HepG2 (cell line): Measurements from ENCODE around the gene LAMC3. TPM values are rescaled to one million over a fixed set of nuclear protein-coding genes. Genes with fewer than 3 reads are reported as not detected.

ENCODE experiments used
- ATAC-seq: fragments of 200-7000 bp; cut with Tn5 transposase; 3 replicates; pipeline ENCODE4 v1.9.1; 2020; ENCODE audit warnings: mild to moderate bottlenecking, moderate library complexity
- BruUV-seq: library from RNA; stranded (reverse); fragments of 400-500 nt; replicated peaks from 2 replicates; lab custom pipeline; 2021; lab: Mats Ljungman, UMichigan
- CTCF ChIA-PET: fragments of 300-600 bp; formaldehyde crosslinking; extraction: SDS; loops from one replicate; lab custom pipeline; 2021; ENCODE audit warnings: low total read pairs, inconsistent platforms, low intra/inter-chr PET ratio; lab: Yijun Ruan, JAX
- POLR2A ChIA-PET: fragments of 350-600 bp; sonication (Branson Sonifier 250); formaldehyde crosslinking; loops from one replicate; lab custom pipeline; 2020; ENCODE audit warnings: antibody characterized with exemption, inconsistent platforms; lab: Yijun Ruan, JAX
- DNase-seq: peaks from one replicate; pipeline ENCODE4 v3.0.0-alpha.2; 2015; ENCODE audit warnings: low spot score
- FAIRE-seq: peaks from 3 replicates; lab custom pipeline; 2011; peaks lifted over from hg19 to GRCh38; lab: Jason Lieb, UNC
- H2AFZ ChIP-seq: one replicate; pipeline ENCODE4 v1.6.1; 2011; ENCODE audit warnings: low read length, inconsistent platforms
- H3K27ac ChIP-seq: fragments of 300-600 bp; 3 replicates; pipeline ENCODE4 v1.8.0; 2011; ENCODE audit warnings: mixed run types, mild to moderate bottlenecking, mixed read lengths, low read length, inconsistent platforms; ENCODE audit not compliant: insufficient read depth; ENCODE audit errors: extremely low read length
- H3K27me3 ChIP-seq, 2 experiments: fragments of 200-600 bp in 1 of 2; 2 replicates in 1 of 2; 3 replicates in 1 of 2; pipeline versions ENCODE4 v1.6.0 to v1.8.0; 2011; ENCODE audit warnings: low read length in 2 of 2, mild to moderate bottlenecking in 2 of 2, moderate library complexity in 2 of 2, inconsistent platforms in 1 of 2; ENCODE audit not compliant: insufficient read depth in 2 of 2, control insufficient read depth in 1 of 2
- H3K36me3 ChIP-seq, 2 experiments: fragments of 200-600 bp in 1 of 2; replicated peaks in 1 of 2; 2 replicates in 1 of 2; 3 replicates in 1 of 2; pipeline versions ENCODE4 v1.5.1 to v1.8.0; 2011; ENCODE audit warnings: low read length in 2 of 2, inconsistent platforms in 1 of 2; ENCODE audit not compliant: insufficient read depth in 2 of 2, control insufficient read depth in 1 of 2
- H3K4me1 ChIP-seq: 2 replicates; pipeline ENCODE4 v1.5.1; 2012; ENCODE audit warnings: low read length, inconsistent platforms; ENCODE audit not compliant: insufficient read depth
- H3K4me2 ChIP-seq: 2 replicates; pipeline ENCODE4 v1.6.0; 2011; ENCODE audit warnings: low read depth, low read length, inconsistent platforms
- H3K4me3 ChIP-seq, 3 experiments: fragments of 200-600 bp in 1 of 3; sonication (generic), shearing (Covaris generic) in 1 of 3; replicated peaks in 1 of 3; 2 replicates each; pipeline ENCODE4 v1.5.1; 2011 to 2016; ENCODE audit warnings: low read length in 3 of 3, inconsistent platforms in 2 of 3, low read depth in 2 of 3, mild to moderate bottlenecking in 2 of 3, control low read depth in 1 of 3, mixed read lengths in 1 of 3; ENCODE audit not compliant: insufficient read depth in 1 of 3
- H3K79me2 ChIP-seq: one replicate; pipeline ENCODE4 v1.6.1; 2011; ENCODE audit warnings: low read length, inconsistent platforms; ENCODE audit not compliant: insufficient read depth
- H3K9ac ChIP-seq: 2 replicates; pipeline ENCODE4 v1.6.0; 2011; ENCODE audit warnings: mild to moderate bottlenecking, low read depth, low read length, inconsistent platforms; ENCODE audit not compliant: insufficient read depth
- H3K9me3 ChIP-seq: 2 replicates; pipeline ENCODE4 v1.5.1; 2012; ENCODE audit warnings: mild to moderate bottlenecking, low read length
- H4K20me1 ChIP-seq: 2 replicates; pipeline ENCODE4 v1.6.0; 2011; ENCODE audit warnings: inconsistent platforms, mild to moderate bottlenecking, low read length, moderate library complexity; ENCODE audit not compliant: insufficient read depth
- ZMAT5 ChIP-seq: sonication (generic); formaldehyde crosslinking; IDR thresholded peaks from 2 replicates; pipeline ENCODE4 v1.5.0; 2020; ENCODE audit warnings: mild to moderate bottlenecking, low read depth, missing genetic modification reagents, borderline replicate concordance
- ZNF101 ChIP-seq: sonication (generic); formaldehyde crosslinking; IDR thresholded peaks from 2 replicates; pipeline ENCODE4 v1.4.0; 2020; ENCODE audit warnings: mild to moderate bottlenecking, low read depth, missing genetic modification reagents, borderline replicate concordance
- ZNF142 ChIP-seq: sonication (generic); formaldehyde crosslinking; IDR thresholded peaks from 2 replicates; pipeline ENCODE4 v1.4.0; 2020; ENCODE audit warnings: missing genetic modification reagents
- ZNF652 ChIP-seq: IDR thresholded peaks from 2 replicates; pipeline ENCODE4 v1.6.1; 2016; ENCODE audit warnings: low read depth, borderline replicate concordance
- WGBS: methylation state at CpG from one replicate; pipeline ENCODE4 v1.1.6; 2017; ENCODE audit warnings: low lambda C conversion rate; 5-methylcytosine and 5-hydroxymethylcytosine counted together
- in situ Hi-C: cut with HindIII; loops from 2 replicates; pipeline ENCODE4 v1.10.0; 2017; ENCODE audit warnings: low pct_unique_long_range_greater_than_20kb; ENCODE audit not compliant: extremely low pct_ligation_motif_present
- intact Hi-C: fragments of 100-400 bp; cut with micrococcal nuclease; formaldehyde crosslinking; loops from one replicate; pipeline ENCODE4 v1.10.0; 2022; ENCODE audit not compliant: unreplicated experiment
- polyA plus RNA-seq, 8 experiments: library from polyadenylated mRNA; depleted of rRNA in 3 of 8; stranded (reverse) in 7 of 8; unstranded in 1 of 8; fragments of >200 nt; fragmentation: Illumina TruSeq in 4 of 8; extraction: Trizol in 4 of 8; gene quantifications; 2 replicates each; pipeline versions ENCODE4 v1.2.1 to v1.2.3, GENCODE V29; 2011 to 2016; ENCODE audit warnings: low read depth in 4 of 8, missing spikeins in 1 of 8, mixed read lengths in 1 of 8; ENCODE audit not compliant: insufficient read depth in 1 of 8
- total RNA-seq, 5 experiments: library from RNA; depleted of rRNA; stranded (reverse); fragments of >200 nt; fragmentation: Illumina TruSeq; extraction: Trizol; gene quantifications; 2 replicates each; pipeline ENCODE4 v1.2.3, GENCODE V29; 2016; ENCODE audit warnings: low read depth in 1 of 5

The LAMC3 gene
- total and polyA plus RNA-seq, 2 of the 13 experiments (the other 11 are each of a cell fraction or from before 2014, with no cell fraction given), result 0.07 to 0.57 TPM

GRCh38 chr9:131138676-131139075 is 129.7 kb downstream of the LAMC3 start:
- DNase-seq, result no peak
- Histone ChIP-seq H3K27ac (no peak overlapping the region), H3K79me2 (no peaks in the 10 kb centered on the region), H3K4me3 (no peak overlapping the region), H4K20me1 (no peaks in the 10 kb centered on the region), H3K36me3 (peaks cover 21 to 96% of the 10 kb centered on the region in 2 experiments), H3K4me2 (no peak overlapping the region), H3K27me3 (no peaks in the 10 kb centered on the region), H2AFZ (no peak overlapping the region), H3K9ac (no peak overlapping the region), H3K9me3 (no peaks in the 10 kb centered on the region), H3K4me1 (no peaks in the 10 kb centered on the region)
- BruUV-seq, result no TSS peak
- in situ Hi-C loops (no loop called here), intact Hi-C loops (no loop called here)
- CTCF ChIA-PET, result no interaction called here
- no peak for ATAC-seq
- no peak for TF ChIP-seq ZNF101 (CRISPR knock-in tag)
- no peak for TF ChIP-seq ZMAT5
- no peak for TF ChIP-seq ZNF652 (CRISPR knock-in tag)
- no peak for TF ChIP-seq ZNF142 (CRISPR knock-in tag)
- WGBS, result 100% methylated on average over 2 of the region's 2 CpGs
- FAIRE-seq, result no peak
- POLR2A ChIA-PET, result no interaction called here
